Testis (tissue), 2 donors: Measurements from ENCODE around the gene CT45A1.

Source experiments
- POLR2A ChIP-seq: fragments of 450-650 bp; IDR thresholded peaks from one replicate; pipeline ENCODE4 v1.6.1; 2017; ENCODE audit warnings: antibody characterized with exemption, mild to moderate bottlenecking, moderate library complexity
- TF ChIP-seq, protein P1 (sequence below), 3 experiments: fragments of 450-650 bp in 2 of 3; fragments of 200-600 bp in 1 of 3; sonication (generic) in 1 of 3; IDR thresholded peaks; one replicate each; pipeline ENCODE4 v1.5.1; 2016 to 2019; ENCODE audit warnings: antibody characterized with exemption in 3 of 3, mild to moderate bottlenecking in 2 of 3, moderate library complexity in 1 of 3

DNA sequence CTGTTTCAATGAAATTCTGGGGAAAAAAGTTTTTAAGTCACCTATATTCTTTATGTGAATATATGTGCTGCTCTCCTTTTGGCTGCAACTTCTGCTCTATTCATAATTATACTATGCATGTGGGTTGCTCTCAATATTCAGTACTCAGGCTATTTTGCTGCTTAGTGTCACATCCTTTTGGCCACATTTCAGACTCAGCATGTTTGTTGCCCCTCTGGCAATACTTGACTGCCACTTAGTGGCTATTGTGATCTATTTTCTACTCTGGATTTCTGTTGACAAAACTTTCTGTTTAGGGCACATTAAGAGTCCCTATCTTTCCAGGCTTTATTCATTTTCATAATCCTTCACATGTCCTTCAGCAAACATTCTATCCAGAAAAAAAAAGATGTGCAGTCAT lies 15.8 kb upstream of the CT45A1 start:
- no peak for TF ChIP-seq POLR2A
- TF ChIP-seq, protein P1, sequence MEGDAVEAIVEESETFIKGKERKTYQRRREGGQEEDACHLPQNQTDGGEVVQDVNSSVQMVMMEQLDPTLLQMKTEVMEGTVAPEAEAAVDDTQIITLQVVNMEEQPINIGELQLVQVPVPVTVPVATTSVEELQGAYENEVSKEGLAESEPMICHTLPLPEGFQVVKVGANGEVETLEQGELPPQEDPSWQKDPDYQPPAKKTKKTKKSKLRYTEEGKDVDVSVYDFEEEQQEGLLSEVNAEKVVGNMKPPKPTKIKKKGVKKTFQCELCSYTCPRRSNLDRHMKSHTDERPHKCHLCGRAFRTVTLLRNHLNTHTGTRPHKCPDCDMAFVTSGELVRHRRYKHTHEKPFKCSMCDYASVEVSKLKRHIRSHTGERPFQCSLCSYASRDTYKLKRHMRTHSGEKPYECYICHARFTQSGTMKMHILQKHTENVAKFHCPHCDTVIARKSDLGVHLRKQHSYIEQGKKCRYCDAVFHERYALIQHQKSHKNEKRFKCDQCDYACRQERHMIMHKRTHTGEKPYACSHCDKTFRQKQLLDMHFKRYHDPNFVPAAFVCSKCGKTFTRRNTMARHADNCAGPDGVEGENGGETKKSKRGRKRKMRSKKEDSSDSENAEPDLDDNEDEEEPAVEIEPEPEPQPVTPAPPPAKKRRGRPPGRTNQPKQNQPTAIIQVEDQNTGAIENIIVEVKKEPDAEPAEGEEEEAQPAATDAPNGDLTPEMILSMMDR (IDR thresholded peaks at IDR 0.05), result no peak
